Thyroid gland (tissue), 4 donors: ENCODE data around the gene EFCAB5. TPM values are rescaled to one million over a fixed set of nuclear protein-coding genes. Genes with fewer than 3 reads are reported as not detected.
"Not testable (repeated sequence)": the region's sequence is repeated elsewhere in the genome, so short reads cannot be mapped to it uniquely, and the experiment has no call there.

ENCODE experiments used
- DNase-seq, 2 donors: peaks; one replicate each; pipeline ENCODE4 v3.0.0-alpha.2; 2019
- H3K27ac ChIP-seq, 3 donors: fragments of 200-600 bp; sonication (generic); 1 replicate in 2 of 3; 2 replicates in 1 of 3; pipeline ENCODE4 v1.5.1; 2016 to 2019; ENCODE audit warnings: mild to moderate bottlenecking in 1 of 3, moderate library complexity in 1 of 3
- H3K27me3 ChIP-seq: fragments of 200-600 bp; sonication (generic); one replicate; pipeline ENCODE4 v1.5.1; 2019
- H3K36me3 ChIP-seq, 2 donors: fragments of 200-600 bp; sonication (generic); one replicate each; pipeline ENCODE4 v1.5.1; 2016 to 2019
- H3K4me1 ChIP-seq, 2 donors: fragments of 200-600 bp; sonication (generic); one replicate each; pipeline ENCODE4 v1.5.1; 2017 to 2019
- H3K4me3 ChIP-seq, 3 donors: fragments of 200-600 bp; sonication (generic); replicated peaks in 1 of 3; 1 replicate in 2 of 3; 2 replicates in 1 of 3; pipeline ENCODE4 v1.5.1; 2016; ENCODE audit warnings: mild to moderate bottlenecking in 1 of 3
- H3K9me3 ChIP-seq: fragments of 200-600 bp; sonication (generic); one replicate; pipeline ENCODE4 v1.5.1; 2017
- CTCF ChIP-seq, 6 experiments: fragments of 200-600 bp in 3 of 6; fragments of 450-650 bp in 3 of 6; sonication (generic) in 3 of 6; IDR thresholded peaks; one replicate each; pipeline ENCODE4 v1.5.1; 2016 to 2019; ENCODE audit warnings: antibody characterized with exemption in 6 of 6, mild to moderate bottlenecking in 2 of 6, inconsistent platforms in 1 of 6, moderate library complexity in 1 of 6
- POLR2A ChIP-seq, 2 donors: fragments of 450-650 bp; IDR thresholded peaks; one replicate each; pipeline ENCODE4 v1.6.1; 2017; ENCODE audit warnings: antibody characterized with exemption in 2 of 2, mild to moderate bottlenecking in 2 of 2, moderate library complexity in 1 of 2
- WGBS, 2 donors: methylation state at CpG; one replicate each; pipeline ENCODE4 v1.1.5; 2017; 5-methylcytosine and 5-hydroxymethylcytosine counted together
- intact Hi-C: fragments of 100-400 bp; cut with DNase I; formaldehyde crosslinking; loops from one replicate; pipeline ENCODE4 v1.15.1; 2023
- total RNA-seq, 4 donors: library from RNA; depleted of rRNA; stranded (reverse); fragments of >200 nt; gene quantifications; one replicate each; pipeline ENCODE4 v1.2.3, GENCODE V29; 2016

The EFCAB5 gene
- total RNA-seq, 4 donors from 2014 or later, result 0.56 to 0.98 TPM; not detected in 2

- DNase-seq, result no peak
- Histone ChIP-seq H3K4me1 (no peaks in the 10 kb centered on the region), H3K27ac (no peak overlapping the region), H3K27me3 (no peaks in the 10 kb centered on the region), H3K9me3 (no peaks in the 10 kb centered on the region), H3K36me3 (no peaks in the 10 kb centered on the region), H3K4me3 (no peak overlapping the region)
- 74 to 86% methylated on average over 2 of the region's 2 CpGs for WGBS, 2 donors
- TF ChIP-seq CTCF (IDR thresholded peaks at IDR 0.05) (no peak), POLR2A (IDR thresholded peaks at IDR 0.05) (no peak)
- intact Hi-C loops, result no loop called here
Observed at GRCh38 chr17:30035369-30035768, 93.9 kb downstream of the EFCAB5 start.

GRCh38 chr17:30040719-30041518 is 99.5 kb downstream of the EFCAB5 start:
- intact Hi-C loops, H3K27me3 ChIP-seq, H3K27ac ChIP-seq, H3K4me3 ChIP-seq, H3K4me1 ChIP-seq, DNase-seq, H3K36me3 ChIP-seq, H3K9me3 ChIP-seq: not testable (repeated sequence)
- 76% methylated on average over 5 of the region's 5 CpGs for WGBS, 2 donors

- DNase-seq, result no peak
- TF ChIP-seq POLR2A (IDR thresholded peaks at IDR 0.05) (no peak), CTCF (IDR thresholded peaks at IDR 0.05) (no peak)
- Histone ChIP-seq H3K27ac (no peak overlapping the region), H3K4me1 (no peaks in the 10 kb centered on the region), H3K27me3 (no peaks in the 10 kb centered on the region), H3K9me3 (no peaks in the 10 kb centered on the region), H3K36me3 (no peaks in the 10 kb centered on the region), H3K4me3 (no peak overlapping the region)
- intact Hi-C loops, result no loop called here
Observed at GRCh38 chr17:30041551-30041950, 100.1 kb downstream of the EFCAB5 start.

GRCh38 chr17:30062372-30062771 is 120.9 kb downstream of the EFCAB5 start:
- intact Hi-C loops, result no loop called here
- Histone ChIP-seq H3K9me3 (no peaks in the 10 kb centered on the region), H3K4me3 (no peak overlapping the region), H3K27ac (no peak overlapping the region), H3K4me1 (no peaks in the 10 kb centered on the region), H3K27me3 (no peaks in the 10 kb centered on the region), H3K36me3 (no peaks in the 10 kb centered on the region)
- whole genome bisulfite sequencing, 2 donors, result 64 to 86% methylated on average over 1 to 4 of the region's 4 CpGs
- no peak for DNase-seq
- TF ChIP-seq CTCF (IDR thresholded peaks at IDR 0.05) (no peak), POLR2A (IDR thresholded peaks at IDR 0.05) (no peak)

- intact Hi-C loops, result no loop called here
- DNase-seq, result no peak
- H3K27me3 ChIP-seq, result no peaks in the 10 kb centered on the region
- H3K27ac ChIP-seq, result no peak overlapping the region
- TF ChIP-seq CTCF (IDR thresholded peaks at IDR 0.05) (no peak), POLR2A (IDR thresholded peaks at IDR 0.05) (no peak)
- H3K36me3 ChIP-seq, result no peaks in the 10 kb centered on the region
- no peaks in the 10 kb centered on the region for H3K9me3 ChIP-seq
- WGBS, 2 donors, result 79 to 81% methylated on average over 1 of the region's 1 CpG
- no peak overlapping the region for H3K4me3 ChIP-seq
- H3K4me1 ChIP-seq, result no peaks in the 10 kb centered on the region
Observed at GRCh38 chr17:30064738-30065137, 123.3 kb downstream of the EFCAB5 start.
